HG02885 (cell line): ENCODE measurements around the gene PISD.
"Not testable (repeated sequence)": the region's sequence is repeated elsewhere in the genome, so short reads cannot be mapped to it uniquely, and the experiment has no call there.

Experiments used
- ATAC-seq: cut with Tn5 transposase; IDR thresholded peaks from one replicate; pipeline ENCODE4 v1.9.1; 2021; ENCODE audit warnings: mild to moderate bottlenecking; ENCODE audit not compliant: unreplicated experiment, poor library complexity

PISD gene

GRCh38 chr22:31661851-31662667 is at the start of gene PISD:
Gene PISD, minus strand, starts transcription at chr22:31662215. Its CDS starts 7 bp downstream, at chr22:31662208.
- ATAC-seq, result peak; percentile 90

- ATAC-seq, result not testable (repeated sequence)
Measured at GRCh38 chr22:31711226-31711625, 49.2 kb upstream of the PISD start.

- ATAC-seq, result no peak
Measured at GRCh38 chr22:31707519-31707918, 45.5 kb upstream of the PISD start.

- ATAC-seq, result no peak
Measured at GRCh38 chr22:31695423-31695822, 33.4 kb upstream of the PISD start.

- not testable (repeated sequence) for ATAC-seq
Measured at GRCh38 chr22:31694046-31694445, 32.0 kb upstream of the PISD start.

GRCh38 chr22:31692186-31692886 is 30.3 kb upstream of the PISD start:
- no peak for ATAC-seq

GRCh38 chr22:31691408-31691807 is 29.4 kb upstream of the PISD start:
- no peak for ATAC-seq

GRCh38 chr22:31683181-31684105 is 21.4 kb upstream of the PISD start:
- ATAC-seq, result no peak

GRCh38 chr22:31682751-31683150 is 20.7 kb upstream of the PISD start:
- ATAC-seq, result no peak

GRCh38 chr22:31681349-31682345 is 19.6 kb upstream of the PISD start:
- no peak for ATAC-seq

- no peak for ATAC-seq
Measured at GRCh38 chr22:31680861-31681341, 18.9 kb upstream of the PISD start.

GRCh38 chr22:31678748-31679147 is 16.7 kb upstream of the PISD start:
- ATAC-seq, result no peak

GRCh38 chr22:31676700-31677099 is 14.7 kb upstream of the PISD start:
- ATAC-seq, result peak; percentile 93

GRCh38 chr22:31674219-31674618 is 12.2 kb upstream of the PISD start:
- not testable (repeated sequence) for ATAC-seq

GRCh38 chr22:31668849-31669248 is 6.8 kb upstream of the PISD start:
- not testable (repeated sequence) for ATAC-seq

GRCh38 chr22:31662668-31663037 is 638 bp upstream of the PISD start:
- no peak for ATAC-seq

- not testable (repeated sequence) for ATAC-seq
Measured at GRCh38 chr22:31660860-31661341, 1.1 kb downstream of the PISD start.

GRCh38 chr22:31659246-31659645 is 2.8 kb downstream of the PISD start:
- ATAC-seq, result no peak

GRCh38 chr22:31654408-31654807 is 7.6 kb downstream of the PISD start:
- ATAC-seq, result no peak
